ENCODE data around the gene DDX49.
"Not testable (repeated sequence)": the region's sequence is repeated elsewhere in the genome, so short reads cannot be mapped to it uniquely, and the experiment has no call there.

Gene DDX49

GRCh38 chr19:18895824-18896341 is 23.6 kb upstream of the DDX49 start, which contains the start of gene CERS1:
TSS of gene CERS1 (minus strand) at chr19:18896158. CDS start at chr19:18896072, 86 bp downstream.
- no peak for DNase-seq

- DNase-seq, result no peak
These were observed 23.1 kb upstream of the DDX49 start for GRCh38 chr19:18896421-18896841.

GRCh38 chr19:18897094-18898029 is 22.2 kb upstream of the DDX49 start:
- DNase-seq, result no peak

GRCh38 chr19:18898081-18898606 is 21.4 kb upstream of the DDX49 start:
- DNase-seq, result no peak

GRCh38 chr19:18898607-18899408 is 20.7 kb upstream of the DDX49 start:
- DNase-seq, result no peak

GRCh38 chr19:18899624-18900560 is 19.6 kb upstream of the DDX49 start:
- DNase-seq, result no peak

GRCh38 chr19:18900700-18901481 is 18.6 kb upstream of the DDX49 start:
- no peak for DNase-seq

GRCh38 chr19:18901491-18901890 is 18.0 kb upstream of the DDX49 start:
- DNase-seq, result no peak

- not testable (repeated sequence) for DNase-seq
These were observed 17.0 kb upstream of the DDX49 start for GRCh38 chr19:18902519-18902918.

- DNase-seq, result no peak
These were observed 16.1 kb upstream of the DDX49 start for GRCh38 chr19:18903156-18904037.

- no peak for DNase-seq
These were observed 15.0 kb upstream of the DDX49 start for GRCh38 chr19:18904334-18905057.

- DNase-seq, result no peak
These were observed 14.5 kb upstream of the DDX49 start for GRCh38 chr19:18905058-18905456.

- DNase-seq, result no peak
These were observed 13.8 kb upstream of the DDX49 start for GRCh38 chr19:18905513-18906236.

- no peak for DNase-seq
These were observed 12.7 kb upstream of the DDX49 start for GRCh38 chr19:18906605-18907519.

- DNase-seq, result no peak
These were observed 10.4 kb upstream of the DDX49 start for GRCh38 chr19:18908917-18909619.

GRCh38 chr19:18910010-18910409 is 9.5 kb upstream of the DDX49 start:
- DNase-seq, result no peak

Data from stimulated activated CD4-positive, alpha-beta T cell treated with anti-CD3 and anti-CD28 coated beads, Interleukin-2, amount 100 ng/mL, for 48 hours (primary cell).